Raji (cell line): ENCODE results near the gene PPP2CA.

Source experiments
- POLR2A ChIP-seq: IDR thresholded peaks from 2 replicates; pipeline ENCODE4 v1.6.1; 2011; ENCODE audit warnings: low read depth, low read length, control low read depth; ENCODE audit not compliant: insufficient read depth

The PPP2CA gene

GRCh38 chr5:134174841-134175839, 50.7 kb downstream of the PPP2CA start:
- no peak for TF ChIP-seq POLR2A

- TF ChIP-seq POLR2A = no peak
Observed at GRCh38 chr5:134171972-134172371, 53.9 kb downstream of the PPP2CA start.

GRCh38 chr5:134162592-134162991, 63.3 kb downstream of the PPP2CA start:
- TF ChIP-seq POLR2A = no peak

- no peak for TF ChIP-seq POLR2A
Observed at GRCh38 chr5:134161513-134162395, 64.1 kb downstream of the PPP2CA start.

- TF ChIP-seq POLR2A = no peak
Observed at GRCh38 chr5:134153657-134154056, 72.2 kb downstream of the PPP2CA start.

- TF ChIP-seq POLR2A = no peak
Observed at GRCh38 chr5:134153241-134153640, 72.6 kb downstream of the PPP2CA start.

GRCh38 chr5:134151723-134152122, 74.2 kb downstream of the PPP2CA start:
- no peak for TF ChIP-seq POLR2A

GRCh38 chr5:134149571-134150303, 76.1 kb downstream of the PPP2CA start:
- TF ChIP-seq POLR2A = no peak

- no peak for TF ChIP-seq POLR2A
Observed at GRCh38 chr5:134148986-134149539, 76.8 kb downstream of the PPP2CA start.

- TF ChIP-seq POLR2A = no peak
Observed at GRCh38 chr5:134148316-134148715, 77.6 kb downstream of the PPP2CA start.

GRCh38 chr5:134146651-134147518, 79.0 kb downstream of the PPP2CA start:
- TF ChIP-seq POLR2A = no peak

GRCh38 chr5:134145779-134146581, 79.9 kb downstream of the PPP2CA start:
- TF ChIP-seq POLR2A = no peak
